ENCODE measurements around the gene CARF. TPM values are rescaled to one million over a fixed set of nuclear protein-coding genes. Genes with fewer than 3 reads are reported as not detected.

Gene CARF
- total and polyA plus RNA-seq, 2 of the 13 experiments (the other 11 are each of a cell fraction or from before 2014, with no cell fraction given), result 3.0 to 5.4 TPM

GRCh38 chr2:202883987-202884675 lies 27.9 kb upstream of the CARF start:
- CTCF ChIA-PET (ENCODE audit: low intra/inter-chr PET ratio, low total read pairs), result no interaction called here
- in situ Hi-C loops (cut with HindIII; ENCODE audit: extremely low pct_ligation_motif_present, low pct_unique_long_range_greater_than_20kb) (no loop called here), intact Hi-C loops (cut with micrococcal nuclease; ENCODE audit: unreplicated experiment) (no loop called here)
- Histone ChIP-seq H3K9ac (ENCODE audit: insufficient read depth, low read depth, low read length) (no peak overlapping the region), H4K20me1 (ENCODE audit: insufficient read depth, low read length) (no peaks in the 10 kb centered on the region), H3K27ac (ENCODE audit: extremely low read length, insufficient read depth, low read length) (no peak overlapping the region), H3K79me2 (ENCODE audit: insufficient read depth, low read length) (no peaks in the 10 kb centered on the region), H3K4me2 (ENCODE audit: low read depth, low read length) (no peak overlapping the region), H3K27me3 (ENCODE audit: control insufficient read depth in 1 of 2, insufficient read depth in 2 of 2, low read length in 2 of 2) (no peaks in the 10 kb centered on the region), H2AFZ (ENCODE audit: low read length) (no peak overlapping the region), H3K9me3 (ENCODE audit: low read length) (no peaks in the 10 kb centered on the region), H3K36me3 (replicated peaks in 1 of 2; ENCODE audit: control insufficient read depth in 1 of 2, insufficient read depth in 2 of 2, low read length in 2 of 2) (peaks cover 20 to 85% of the 10 kb centered on the region in 2 experiments), H3K4me3 (replicated peaks in 1 of 3; ENCODE audit: insufficient read depth in 1 of 3, low read depth in 2 of 3, low read length in 3 of 3) (no peak overlapping the region), H3K4me1 (ENCODE audit: insufficient read depth, low read length) (peaks cover 10% of the 10 kb centered on the region)
- 96% methylated on average over 5 of the region's 5 CpGs for WGBS (ENCODE audit: low lambda C conversion rate)
- TF ChIP-seq ZNF160 (CRISPR knock-in tag; IDR thresholded peaks at IDR 0.05) (no peak), RAD21 (CRISPR knock-in tag; IDR thresholded peaks at IDR 0.05) (no peak), SP4 (CRISPR knock-in tag; IDR thresholded peaks at IDR 0.05) (no peak), ZNF572 (CRISPR knock-in tag; IDR thresholded peaks at IDR 0.05) (no peak), DDIT3 (CRISPR knock-in tag; IDR thresholded peaks at IDR 0.05) (no peak), ZIK1 (CRISPR knock-in tag; IDR thresholded peaks at IDR 0.05; ENCODE audit: borderline replicate concordance, low read depth) (no peak), SMAD1 (CRISPR knock-in tag; IDR thresholded peaks at IDR 0.05; ENCODE audit: borderline replicate concordance, low read depth) (no peak), ZNF768 (CRISPR knock-in tag; IDR thresholded peaks at IDR 0.05) (no peak)
- DNase-seq (ENCODE audit: low spot score) (no peak), FAIRE-seq (no peak), ATAC-seq (no peak; the same call in 2 of the 3 replicates)
- POLR2A ChIA-PET, result no interaction called here
- no TSS peak for BruUV-seq (replicated peaks)

- Histone ChIP-seq H3K4me2 (ENCODE audit: low read depth, low read length) (no peak overlapping the region), H4K20me1 (ENCODE audit: insufficient read depth, low read length) (no peaks in the 10 kb centered on the region), H3K9me3 (ENCODE audit: low read length) (no peaks in the 10 kb centered on the region), H3K4me3 (replicated peaks in 1 of 3; ENCODE audit: insufficient read depth in 1 of 3, low read depth in 2 of 3, low read length in 3 of 3) (no peak overlapping the region), H3K27me3 (ENCODE audit: control insufficient read depth in 1 of 2, insufficient read depth in 2 of 2, low read length in 2 of 2) (no peaks in the 10 kb centered on the region), H2AFZ (ENCODE audit: low read length) (no peak overlapping the region), H3K27ac (ENCODE audit: extremely low read length, insufficient read depth, low read length) (no peak overlapping the region), H3K36me3 (replicated peaks in 1 of 2; ENCODE audit: control insufficient read depth in 1 of 2, insufficient read depth in 2 of 2, low read length in 2 of 2) (peaks cover 25 to 85% of the 10 kb centered on the region in 2 experiments), H3K4me1 (ENCODE audit: insufficient read depth, low read length) (peaks cover 10% of the 10 kb centered on the region), H3K9ac (ENCODE audit: insufficient read depth, low read depth, low read length) (no peak overlapping the region), H3K79me2 (ENCODE audit: insufficient read depth, low read length) (no peaks in the 10 kb centered on the region)
- 95% methylated on average over 7 of the region's 7 CpGs for WGBS (ENCODE audit: low lambda C conversion rate)
- no peak for FAIRE-seq
- ATAC-seq, result no peak
- POLR2A ChIA-PET, result interaction anchor here (1.4 kb wide), 1 partner anchor 26 kb away, joined by 4 read pairs; the partner anchor contains the start of genes CARF and WDR12
- CTCF ChIA-PET (ENCODE audit: low intra/inter-chr PET ratio, low total read pairs), result no interaction called here
- BruUV-seq (replicated peaks), result no TSS peak
- TF ChIP-seq KLF12 (CRISPR knock-in tag; IDR thresholded peaks at IDR 0.05; ENCODE audit: borderline replicate concordance) (no peak), ZNF639 (CRISPR knock-in tag; conservative IDR thresholded peaks at IDR 0.05) (no peak), KAT7 (CRISPR knock-in tag; IDR thresholded peaks at IDR 0.05; ENCODE audit: borderline replicate concordance) (no peak), ZBTB20 (CRISPR knock-in tag; IDR thresholded peaks at IDR 0.05; ENCODE audit: borderline replicate concordance, low read depth) (no peak), ONECUT2 (CRISPR knock-in tag; IDR thresholded peaks at IDR 0.05) (no peak), ZNF607 (CRISPR knock-in tag; IDR thresholded peaks at IDR 0.05; ENCODE audit: borderline replicate concordance) (no peak), CENPX (CRISPR knock-in tag; IDR thresholded peaks at IDR 0.05) (no peak), ZNF30 (CRISPR knock-in tag; IDR thresholded peaks at IDR 0.05) (no peak), PTBP1 (IDR thresholded peaks at IDR 0.05; ENCODE audit: low read depth, low read length, poor library complexity, severe bottlenecking) (no peak), ZNF121 (CRISPR knock-in tag; IDR thresholded peaks at IDR 0.05) (no peak), ZNF576 (CRISPR knock-in tag; IDR thresholded peaks at IDR 0.05) (no peak)
- in situ Hi-C loops (cut with HindIII; ENCODE audit: extremely low pct_ligation_motif_present, low pct_unique_long_range_greater_than_20kb) (no loop called here), intact Hi-C loops (cut with micrococcal nuclease; ENCODE audit: unreplicated experiment) (no loop called here)
- no peak for DNase-seq (ENCODE audit: low spot score)
These were observed 26.9 kb upstream of the CARF start for GRCh38 chr2:202885190-202885589.

Measured in HepG2 (cell line).